Suppressor macrophage treated with lipopolysaccharide for 1 hour (primary cell): ENCODE results near the gene SDK1.

Source experiments
- DNase-seq, 3 donors: peaks; one replicate each; pipeline ENCODE4 v3.0.0-alpha.2; 2020 to 2022

Gene SDK1

GRCh38 chr7:3836855-3837254 lies 535.8 kb downstream of the SDK1 start:
- DNase-seq: no peak

GRCh38 chr7:3844540-3845151 lies 543.6 kb downstream of the SDK1 start:
- DNase-seq: no peak

GRCh38 chr7:3846738-3847137 lies 545.7 kb downstream of the SDK1 start:
- DNase-seq: no peak

- no peak for DNase-seq
Measured at GRCh38 chr7:3847336-3847735, 546.3 kb downstream of the SDK1 start.

- no peak for DNase-seq
Measured at GRCh38 chr7:3859431-3859830, 558.4 kb downstream of the SDK1 start.

GRCh38 chr7:3860932-3861331 lies 559.9 kb downstream of the SDK1 start:
- no peak for DNase-seq

GRCh38 chr7:3861386-3861785 lies 560.3 kb downstream of the SDK1 start:
- DNase-seq: no peak

- DNase-seq: peak; percentile 51 to 71 (median 51)
Measured at GRCh38 chr7:3861941-3862340, 560.9 kb downstream of the SDK1 start.

GRCh38 chr7:3862774-3863173 lies 561.7 kb downstream of the SDK1 start:
- DNase-seq: no peak

- DNase-seq: no peak
Measured at GRCh38 chr7:3866277-3866676, 565.2 kb downstream of the SDK1 start.

- DNase-seq: no peak
Measured at GRCh38 chr7:3867863-3868262, 566.8 kb downstream of the SDK1 start.

- DNase-seq: no peak
Measured at GRCh38 chr7:3879355-3880075, 578.5 kb downstream of the SDK1 start.

- no peak for DNase-seq
Measured at GRCh38 chr7:3880228-3880987, 579.4 kb downstream of the SDK1 start.

GRCh38 chr7:3882782-3883181 lies 581.7 kb downstream of the SDK1 start:
- DNase-seq: no peak

GRCh38 chr7:3884543-3884942 lies 583.5 kb downstream of the SDK1 start:
- no peak for DNase-seq

- DNase-seq: peak; percentile 25 to 62 (median 51)
Measured at GRCh38 chr7:3887096-3887690, 586.1 kb downstream of the SDK1 start.

- DNase-seq: peak in 1 of 3 donors; percentile 6
Measured at GRCh38 chr7:3888096-3888495, 587.0 kb downstream of the SDK1 start.

GRCh38 chr7:3892157-3892556 lies 591.1 kb downstream of the SDK1 start:
- DNase-seq: no peak

- peak in 2 of 3 donors; percentile 17 to 41 for DNase-seq
Measured at GRCh38 chr7:3892686-3893085, 591.6 kb downstream of the SDK1 start.

GRCh38 chr7:3893151-3893788 lies 592.2 kb downstream of the SDK1 start:
- no peak for DNase-seq

- DNase-seq: no peak
Measured at GRCh38 chr7:3893789-3894153, 592.7 kb downstream of the SDK1 start.

GRCh38 chr7:3895341-3896116 lies 594.5 kb downstream of the SDK1 start:
- no peak for DNase-seq
